Brain microvascular endothelial cell (primary cell): Measurements from ENCODE around the gene PDZD7.

ENCODE experiments used
- DNase-seq: peaks from one replicate; pipeline ENCODE4 v3.0.0-alpha.2; 2020
- H3K27ac ChIP-seq: fragments of 250-450 bp; sonication (Bioruptor Pico); 2 replicates; pipeline ENCODE4 v1.5.1; 2020; ENCODE audit warnings: mild to moderate bottlenecking, moderate library complexity
- H3K27me3 ChIP-seq: fragments of 250-450 bp; sonication (Bioruptor Pico); replicated peaks from 2 replicates; pipeline ENCODE4 v1.5.1; 2020; ENCODE audit warnings: mild to moderate bottlenecking
- H3K36me3 ChIP-seq: fragments of 250-450 bp; sonication (Bioruptor Pico); replicated peaks from 2 replicates; pipeline ENCODE4 v1.5.1; 2020; ENCODE audit warnings: mild to moderate bottlenecking
- H3K4me3 ChIP-seq: 2 replicates; pipeline ENCODE4 v1.5.1; 2011; ENCODE audit warnings: low read depth, mild to moderate bottlenecking, control low read depth, low read length, moderate library complexity
- in situ Hi-C: cut with HindIII; loops from 2 replicates; pipeline ENCODE4 v1.10.0; 2017; ENCODE audit warnings: low sequenced_read_pairs, low pct_ligation_motif_present
- TF ChIP-seq, protein P1 (sequence below): IDR thresholded peaks from 2 replicates; pipeline ENCODE4 v1.5.1; 2011; ENCODE audit warnings: low read depth, mild to moderate bottlenecking, moderate library complexity, low read length, control low read depth, inconsistent platforms; ENCODE audit errors: missing control alignments

The PDZD7 gene

DNA sequence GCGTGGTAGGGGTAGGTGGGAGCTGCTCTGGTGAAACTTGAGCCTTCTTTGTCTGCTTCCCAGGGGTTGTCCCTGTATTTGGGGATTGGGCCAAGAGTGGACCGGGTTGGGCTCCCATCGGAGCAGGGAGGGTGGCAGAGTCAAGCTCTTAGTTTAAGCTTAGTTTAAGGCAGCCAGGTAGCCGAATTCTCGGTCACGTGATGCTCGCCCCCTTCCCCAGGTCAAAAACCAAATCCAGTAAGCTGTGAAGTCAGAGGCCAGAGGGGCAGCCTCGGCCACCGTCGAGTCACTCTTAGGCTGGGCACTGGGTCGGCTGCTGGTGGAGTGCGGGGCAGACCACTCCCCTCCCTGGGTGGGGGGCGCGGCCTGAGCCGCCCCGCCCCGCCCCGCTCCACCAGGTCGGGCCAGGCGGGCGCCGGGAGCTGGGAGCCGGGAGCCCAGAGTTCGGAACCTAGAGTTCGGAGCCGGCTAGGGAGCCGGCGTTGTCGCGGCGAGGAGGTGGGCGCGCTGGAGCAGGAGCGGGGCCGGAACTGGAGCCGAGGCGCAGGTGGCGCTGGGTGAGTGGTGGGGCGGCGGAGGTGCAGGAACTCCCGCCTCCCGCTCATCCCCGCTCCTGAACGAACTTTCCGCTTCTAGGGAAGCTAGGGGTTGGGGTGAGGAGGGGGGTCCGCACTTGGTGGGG, 34.1 kb downstream of the PDZD7 start:
- in situ Hi-C loops, result no loop called here
- Histone ChIP-seq H3K27ac (no peak overlapping the region), H3K4me3 (peak overlapping the region; percentile 81)

DNA sequence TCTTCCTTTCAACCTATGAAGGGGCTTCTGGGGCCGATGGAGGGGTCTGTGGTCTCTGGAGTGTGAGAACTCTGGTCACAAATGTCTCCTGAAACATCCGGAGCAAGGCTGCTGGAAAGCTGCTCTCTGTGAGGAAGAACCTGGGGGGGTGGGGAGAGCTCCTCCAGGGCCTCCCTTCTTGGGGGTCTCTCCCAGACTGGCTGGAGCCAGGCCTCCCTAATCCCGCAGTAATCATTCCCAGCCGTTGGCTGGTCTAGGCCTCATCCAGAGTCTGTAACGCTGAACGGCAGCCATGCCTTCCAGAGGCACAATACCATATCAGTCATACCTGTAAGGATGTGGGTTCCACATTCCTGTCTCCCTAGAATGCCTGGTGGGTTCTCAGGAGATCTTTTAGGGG, 35.7 kb downstream of the PDZD7 start:
- peaks cover 28% of the 10 kb centered on the region for H3K36me3 ChIP-seq
- DNase-seq, result no peak
- TF ChIP-seq, protein P1, sequence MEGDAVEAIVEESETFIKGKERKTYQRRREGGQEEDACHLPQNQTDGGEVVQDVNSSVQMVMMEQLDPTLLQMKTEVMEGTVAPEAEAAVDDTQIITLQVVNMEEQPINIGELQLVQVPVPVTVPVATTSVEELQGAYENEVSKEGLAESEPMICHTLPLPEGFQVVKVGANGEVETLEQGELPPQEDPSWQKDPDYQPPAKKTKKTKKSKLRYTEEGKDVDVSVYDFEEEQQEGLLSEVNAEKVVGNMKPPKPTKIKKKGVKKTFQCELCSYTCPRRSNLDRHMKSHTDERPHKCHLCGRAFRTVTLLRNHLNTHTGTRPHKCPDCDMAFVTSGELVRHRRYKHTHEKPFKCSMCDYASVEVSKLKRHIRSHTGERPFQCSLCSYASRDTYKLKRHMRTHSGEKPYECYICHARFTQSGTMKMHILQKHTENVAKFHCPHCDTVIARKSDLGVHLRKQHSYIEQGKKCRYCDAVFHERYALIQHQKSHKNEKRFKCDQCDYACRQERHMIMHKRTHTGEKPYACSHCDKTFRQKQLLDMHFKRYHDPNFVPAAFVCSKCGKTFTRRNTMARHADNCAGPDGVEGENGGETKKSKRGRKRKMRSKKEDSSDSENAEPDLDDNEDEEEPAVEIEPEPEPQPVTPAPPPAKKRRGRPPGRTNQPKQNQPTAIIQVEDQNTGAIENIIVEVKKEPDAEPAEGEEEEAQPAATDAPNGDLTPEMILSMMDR, result no peak
- no peak overlapping the region for H3K4me3 ChIP-seq
- in situ Hi-C loops, result no loop called here
- no peak overlapping the region for H3K27ac ChIP-seq
- no peaks in the 10 kb centered on the region for H3K27me3 ChIP-seq

More for the DNA sequence above, 34.1 kb downstream of the PDZD7 start:
- H3K27me3 ChIP-seq, result no peaks in the 10 kb centered on the region
- H3K36me3 ChIP-seq, result peaks cover 18% of the 10 kb centered on the region
- TF ChIP-seq, protein P1, result no peak
- no peak for DNase-seq

DNA sequence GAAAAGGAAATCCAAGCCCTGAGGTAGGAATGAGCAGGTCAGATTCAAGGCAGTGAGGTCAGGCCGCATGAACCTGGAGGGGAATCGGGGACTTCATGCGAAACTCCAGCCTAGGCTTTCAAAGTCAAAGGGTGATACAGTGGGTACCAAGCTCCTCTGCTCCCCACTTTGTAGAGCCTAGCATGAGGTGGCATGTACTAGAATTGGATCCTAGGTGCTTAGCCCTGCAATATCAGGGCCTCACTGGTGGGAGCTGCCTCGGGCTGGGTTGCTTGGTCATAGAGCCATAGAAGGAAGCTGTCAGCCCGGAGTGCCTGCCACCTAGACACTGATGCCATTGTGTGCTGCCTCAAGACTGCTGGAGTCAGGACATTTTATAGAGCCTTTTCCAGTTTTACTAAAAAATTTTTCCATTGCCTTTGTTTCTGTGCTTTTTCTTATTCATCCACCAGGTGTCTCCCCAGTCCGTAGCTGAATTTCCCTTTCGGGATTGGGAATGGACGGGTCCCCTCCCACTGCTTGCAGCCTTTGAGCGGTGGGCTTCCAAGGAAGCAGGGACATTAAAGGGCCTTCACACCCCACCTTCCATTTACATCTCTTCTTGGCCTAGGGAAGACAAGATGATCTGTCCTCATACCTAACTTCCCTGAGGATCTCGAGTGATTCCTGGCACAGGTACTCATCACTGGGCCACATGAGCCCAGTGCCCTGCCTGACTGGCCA, 36.8 kb downstream of the PDZD7 start:
- H3K27ac ChIP-seq, result no peak overlapping the region
- H3K4me3 ChIP-seq, result no peak overlapping the region
- no peaks in the 10 kb centered on the region for H3K27me3 ChIP-seq
- in situ Hi-C loops, result no loop called here
- peaks cover 33% of the 10 kb centered on the region for H3K36me3 ChIP-seq
- TF ChIP-seq, protein P1, result peak; percentile 78
- peak; percentile 29 for DNase-seq

DNA sequence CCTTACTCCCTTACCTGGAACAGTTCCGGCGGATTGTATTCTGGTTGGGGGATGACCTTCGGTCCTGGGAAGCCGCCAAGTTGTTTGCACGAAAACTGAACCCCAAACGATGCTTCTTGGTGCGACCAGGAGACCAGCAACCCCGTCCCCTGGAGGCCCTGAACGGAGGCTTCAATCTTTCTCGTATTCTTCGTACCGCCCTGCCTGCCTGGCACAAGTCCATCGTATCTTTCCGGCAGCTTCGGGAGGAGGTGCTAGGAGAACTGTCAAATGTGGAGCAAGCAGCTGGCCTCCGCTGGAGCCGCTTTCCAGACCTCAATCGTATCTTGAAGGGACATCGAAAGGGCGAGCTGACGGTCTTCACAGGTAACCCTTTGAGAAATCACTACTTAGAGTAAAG, 41.8 kb downstream of the PDZD7 start:
- no peak overlapping the region for H3K4me3 ChIP-seq
- TF ChIP-seq, protein P1, result no peak
- peaks cover 30% of the 10 kb centered on the region for H3K36me3 ChIP-seq
- in situ Hi-C loops, result no loop called here
- no peak for DNase-seq
- H3K27ac ChIP-seq, result no peak overlapping the region
- no peaks in the 10 kb centered on the region for H3K27me3 ChIP-seq

DNA sequence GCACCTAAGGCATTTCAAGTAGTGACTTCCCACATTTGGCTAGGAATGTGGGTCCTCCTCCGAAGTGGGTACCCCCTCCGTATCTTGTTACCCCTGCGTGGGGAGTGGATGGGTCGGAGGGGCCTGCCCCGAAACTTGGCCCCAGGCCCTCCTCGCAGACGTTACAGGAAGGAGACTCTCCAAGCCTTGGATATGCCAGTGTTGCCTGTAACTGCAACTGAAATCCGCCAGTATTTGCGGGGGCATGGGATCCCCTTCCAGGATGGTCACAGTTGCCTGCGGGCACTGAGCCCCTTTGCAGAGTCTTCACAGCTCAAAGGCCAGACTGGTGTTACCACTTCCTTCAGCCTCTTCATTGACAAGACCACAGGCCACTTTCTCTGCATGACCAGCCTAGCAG, 42.8 kb downstream of the PDZD7 start:
- in situ Hi-C loops, result no loop called here
- Histone ChIP-seq H3K27ac (no peak overlapping the region), H3K27me3 (no peaks in the 10 kb centered on the region), H3K36me3 (peaks cover 22% of the 10 kb centered on the region), H3K4me3 (peak overlapping the region; percentile 98)
- TF ChIP-seq, protein P1, result no peak
- no peak for DNase-seq

DNA sequence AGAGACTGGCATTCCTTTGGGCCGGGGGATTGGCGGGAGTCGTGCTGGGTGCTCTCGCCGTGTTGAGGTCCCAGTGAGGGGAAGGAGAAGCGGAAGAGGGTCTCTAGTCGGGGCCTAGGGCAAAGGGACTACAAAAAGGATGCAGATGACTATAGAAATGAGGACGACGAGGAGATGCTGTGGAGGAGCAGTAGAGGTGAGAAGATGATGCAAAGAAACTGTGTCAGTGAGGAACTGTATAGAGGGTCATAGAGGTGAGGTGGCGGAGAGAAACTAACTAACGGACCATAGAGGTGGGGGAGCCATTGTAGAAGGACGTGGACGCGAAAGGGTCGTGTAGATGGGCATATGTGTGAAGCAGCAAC, 43.3 kb downstream of the PDZD7 start:
- DNase-seq, result no peak
- Histone ChIP-seq H3K36me3 (peaks cover 18% of the 10 kb centered on the region), H3K27ac (peak overlapping the region; percentile 52), H3K4me3 (peak overlapping the region; percentile 98), H3K27me3 (no peaks in the 10 kb centered on the region)
- TF ChIP-seq, protein P1, result no peak
- in situ Hi-C loops, result no loop called here
